Left lung (tissue), 10 donors: ENCODE results near the gene ZFYVE1. TPM values are rescaled to one million over a fixed set of nuclear protein-coding genes. Genes with fewer than 3 reads are reported as not detected.
A peak's percentile ranks its signal among the peaks of the same experiment; 100 is the strongest.
"Not testable (repeated sequence)": the region's sequence is repeated elsewhere in the genome, so short reads cannot be mapped to it uniquely, and the experiment has no call there.

Source experiments
- ATAC-seq: fragments of 200-7000 bp; cut with Tn5 transposase; one replicate; pipeline ENCODE4 v1.9.1; 2020; ENCODE audit warnings: moderate library complexity
- DNase-seq, 4 donors: peaks; one replicate each; pipeline ENCODE4 v3.0.0-alpha.2; 2013 to 2020
- H3K27ac ChIP-seq, 2 donors: fragments of 200-600 bp; sonication (generic) in 1 of 2; one replicate each; pipeline versions ENCODE4 v1.5.0 to v1.8.0; 2020 to 2021
- H3K27me3 ChIP-seq, 2 donors: fragments of 200-600 bp; sonication (generic) in 1 of 2; one replicate each; pipeline versions ENCODE4 v1.5.0 to v1.8.0; 2020 to 2021
- H3K36me3 ChIP-seq, 2 donors: fragments of 200-600 bp; sonication (generic) in 1 of 2; one replicate each; pipeline versions ENCODE4 v1.5.0 to v1.8.0; 2020 to 2021
- H3K4me1 ChIP-seq, 2 donors: fragments of 200-600 bp; one replicate each; pipeline ENCODE4 v1.8.0; 2021
- H3K4me3 ChIP-seq, 2 donors: fragments of 200-600 bp; sonication (generic) in 1 of 2; one replicate each; pipeline versions ENCODE4 v1.5.0 to v1.8.0; 2020 to 2021; ENCODE audit warnings: mild to moderate bottlenecking in 1 of 2
- H3K9me3 ChIP-seq, 2 donors: fragments of 200-600 bp; sonication (generic) in 1 of 2; one replicate each; pipeline versions ENCODE4 v1.5.0 to v1.8.0; 2020 to 2021
- CTCF ChIP-seq, 2 donors: fragments of 200-600 bp; sonication (generic) in 1 of 2; IDR thresholded peaks; one replicate each; pipeline versions ENCODE4 v1.5.0 to v1.8.0; 2021; ENCODE audit warnings: antibody characterized with exemption in 2 of 2
- intact Hi-C, 2 donors: fragments of 100-400 bp; cut with DNase I; formaldehyde crosslinking; loops; one replicate each; pipeline versions ENCODE4 v1.11.2 to v1.14.2; 2022
- polyA plus RNA-seq, 6 donors: library from polyadenylated mRNA; unstranded; fragments of 120-200 nt; gene quantifications; one replicate each; pipeline ENCODE4 v1.2.1, GENCODE V29; 2013; ENCODE audit not compliant: insufficient read length in 6 of 6
- total RNA-seq, 2 donors: library from RNA; stranded (reverse); fragmentation: NEBNext Ultra II Directional; extraction: Animal tissue kit (Norgen Biotek cat#: 25700); gene quantifications; one replicate each; pipeline ENCODE4 v1.2.1, GENCODE V29; 2021
- donor health status: DM: no; HTN: yes; CAD: no.
- donor health status: DM: no; HTN: no; CAD: no.

Gene ZFYVE1
- total and polyA plus RNA-seq, 8 donors = 14.6 to 22.3 (median 19.8) TPM

DNA sequence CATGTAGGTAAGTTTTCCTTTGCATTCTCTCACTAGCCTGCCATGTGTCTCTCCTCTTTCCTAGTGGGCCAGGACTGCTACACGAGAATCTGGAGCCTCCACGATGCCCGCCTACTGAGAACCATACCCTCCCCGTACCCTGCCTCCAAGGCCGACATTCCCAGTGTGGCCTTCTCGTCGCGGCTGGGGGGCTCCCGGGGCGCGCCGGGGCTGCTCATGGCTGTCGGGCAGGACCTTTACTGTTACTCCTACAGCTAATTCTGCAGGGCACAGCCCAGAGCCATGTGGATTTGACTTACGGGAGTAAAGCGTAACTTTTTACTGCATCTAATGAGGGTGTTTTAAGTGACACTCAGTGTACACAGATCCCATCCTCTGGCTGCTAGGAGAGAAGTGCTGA, 68.4 kb downstream of the ZFYVE1 start:
- Histone ChIP-seq H3K27me3 (no peaks in the 10 kb centered on the region), H3K4me3 (no peak overlapping the region), H3K9me3 (no peaks in the 10 kb centered on the region), H3K4me1 (no peaks in the 10 kb centered on the region), H3K27ac (no peak overlapping the region), H3K36me3 (peaks cover 0 to 59% of the 10 kb centered on the region in 2 donors)
- ATAC-seq = no peak
- intact Hi-C loops = no loop called here
- DNase-seq = no peak
- TF ChIP-seq CTCF (IDR thresholded peaks at IDR 0.05) = no peak

DNA sequence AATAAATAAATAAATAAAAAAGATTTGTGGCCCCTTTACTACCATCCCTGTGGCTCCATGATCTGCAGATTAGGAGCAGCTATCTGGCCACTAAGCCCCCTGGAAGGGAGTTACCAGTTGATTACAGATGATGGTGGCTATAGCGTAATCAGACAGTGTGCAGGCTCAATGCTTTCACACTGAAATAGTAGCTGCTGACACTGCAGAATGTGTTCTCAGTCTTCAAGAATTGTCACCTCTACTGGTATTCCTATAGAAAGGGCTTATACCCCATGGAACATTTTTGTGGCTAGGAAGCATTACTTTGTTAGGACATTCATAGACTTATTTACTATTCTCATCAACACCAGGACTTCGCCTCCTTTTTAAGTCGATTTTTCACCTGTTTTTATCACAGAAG, 69.7 kb downstream of the ZFYVE1 start:
- no peak for TF ChIP-seq CTCF (IDR thresholded peaks at IDR 0.05)
- no peaks in the 10 kb centered on the region for H3K9me3 ChIP-seq
- intact Hi-C loops = no loop called here
- H3K4me1 ChIP-seq = no peaks in the 10 kb centered on the region
- ATAC-seq = no peak
- no peak for DNase-seq
- H3K27ac ChIP-seq = no peak overlapping the region
- peaks cover 0 to 60% of the 10 kb centered on the region in 2 donors for H3K36me3 ChIP-seq
- H3K4me3 ChIP-seq = no peak overlapping the region
- no peaks in the 10 kb centered on the region for H3K27me3 ChIP-seq

- H3K9me3 ChIP-seq, intact Hi-C loops, DNase-seq, H3K4me3 ChIP-seq, ATAC-seq, H3K27ac ChIP-seq, H3K4me1 ChIP-seq, H3K27me3 ChIP-seq: not testable (repeated sequence)
- H3K36me3 ChIP-seq = peaks cover 0 to 64% of the 10 kb centered on the region in 2 donors
Observed at GRCh38 chr14:72956741-72957140, 70.2 kb downstream of the ZFYVE1 start.

- H3K27ac ChIP-seq = no peak overlapping the region
- H3K4me3 ChIP-seq = no peak overlapping the region
- no peaks in the 10 kb centered on the region for H3K4me1 ChIP-seq
- no peak for DNase-seq
- no peak for TF ChIP-seq CTCF (IDR thresholded peaks at IDR 0.05)
- peaks cover 0 to 52% of the 10 kb centered on the region in 2 donors for H3K36me3 ChIP-seq
- no peak for ATAC-seq
- no peaks in the 10 kb centered on the region for H3K27me3 ChIP-seq
- no peaks in the 10 kb centered on the region for H3K9me3 ChIP-seq
- intact Hi-C loops = no loop called here
Observed at GRCh38 chr14:72952171-72952570, 74.7 kb downstream of the ZFYVE1 start.

DNA sequence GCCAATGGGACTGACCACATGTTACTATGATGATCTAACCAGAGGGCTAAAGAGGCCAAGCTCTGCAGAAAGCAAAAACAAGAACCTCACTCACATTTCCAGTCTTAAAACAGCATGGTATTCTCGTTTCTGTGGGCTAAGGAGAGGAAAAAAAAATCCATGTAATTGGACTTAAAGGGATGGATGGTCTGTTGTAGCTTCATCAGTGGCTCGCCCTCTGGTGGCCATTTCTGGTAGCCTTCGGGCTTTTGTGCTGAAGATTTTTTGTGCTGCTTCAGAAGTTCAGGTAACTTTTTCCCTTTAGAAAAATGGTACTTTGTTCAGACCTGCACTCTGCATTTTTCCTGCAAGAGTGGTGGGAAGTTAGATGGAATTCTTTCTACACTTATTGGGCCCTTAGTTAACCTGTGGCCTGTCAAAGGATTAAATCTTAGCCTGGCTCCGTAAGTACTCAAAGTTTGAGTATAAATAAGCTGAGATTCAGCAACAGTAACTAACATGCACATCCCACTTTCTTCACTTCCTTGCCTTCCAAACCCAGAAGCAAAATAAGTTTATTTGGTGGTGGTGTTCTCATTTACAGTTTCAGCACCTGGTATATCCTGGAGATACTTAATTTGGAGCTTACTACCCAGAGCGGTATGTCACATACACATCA, 78.3 kb downstream of the ZFYVE1 start:
- DNase-seq (peak in 2 of 4 donors; percentile 14 to 51), ATAC-seq (peak; percentile 77)
- intact Hi-C loops = loop anchor here in 1 of 2 donors (10.0 kb wide), 1 partner anchor 434 kb away; no protein-coding TSS in a partner anchor
- peak; percentile 71 to 91 for TF ChIP-seq CTCF (IDR thresholded peaks at IDR 0.05)
- H3K9me3 ChIP-seq = no peaks in the 10 kb centered on the region
- H3K4me3 ChIP-seq = no peak overlapping the region
- H3K4me1 ChIP-seq = no peaks in the 10 kb centered on the region
- H3K27ac ChIP-seq = no peak overlapping the region
- peaks cover 0 to 53% of the 10 kb centered on the region in 2 donors for H3K36me3 ChIP-seq
- no peaks in the 10 kb centered on the region for H3K27me3 ChIP-seq
